Airway epithelial cell (primary cell): ENCODE data around the gene NPIPA7. TPM values are rescaled to one million over a fixed set of nuclear protein-coding genes. Genes with fewer than 3 reads are reported as not detected.

Experiments
- total RNA-seq: library from RNA; depleted of rRNA; stranded (reverse); fragments of >200 nt; gene quantifications from 2 replicates; pipeline ENCODE4 v1.2.3, GENCODE V29; 2015

The NPIPA7 gene
- total RNA-seq: 1.1 TPM in 1 of 2 replicates, not detected in the other

GRCh38 chr16:16378840-16379239 is at the start of gene NPIPA7:
TSS of gene NPIPA7 (plus strand) at chr16:16379140. CDS start at chr16:16379245, 105 bp downstream.

Other genes starting within 250 kb of the NPIPA7 start
- gene ABCC6, start 155.6 kb upstream of the NPIPA7 start, total RNA-seq: not detected in 2 replicates
- 17.7 and 47.3 TPM in 2 replicates for gene NOMO3, start 146.6 kb upstream of the NPIPA7 start, total RNA-seq